ENCODE results near the gene SEC61A2.
"Not testable (repeated sequence)": the region's sequence is repeated elsewhere in the genome, so short reads cannot be mapped to it uniquely, and the experiment has no call there.

SEC61A2 gene

DNA sequence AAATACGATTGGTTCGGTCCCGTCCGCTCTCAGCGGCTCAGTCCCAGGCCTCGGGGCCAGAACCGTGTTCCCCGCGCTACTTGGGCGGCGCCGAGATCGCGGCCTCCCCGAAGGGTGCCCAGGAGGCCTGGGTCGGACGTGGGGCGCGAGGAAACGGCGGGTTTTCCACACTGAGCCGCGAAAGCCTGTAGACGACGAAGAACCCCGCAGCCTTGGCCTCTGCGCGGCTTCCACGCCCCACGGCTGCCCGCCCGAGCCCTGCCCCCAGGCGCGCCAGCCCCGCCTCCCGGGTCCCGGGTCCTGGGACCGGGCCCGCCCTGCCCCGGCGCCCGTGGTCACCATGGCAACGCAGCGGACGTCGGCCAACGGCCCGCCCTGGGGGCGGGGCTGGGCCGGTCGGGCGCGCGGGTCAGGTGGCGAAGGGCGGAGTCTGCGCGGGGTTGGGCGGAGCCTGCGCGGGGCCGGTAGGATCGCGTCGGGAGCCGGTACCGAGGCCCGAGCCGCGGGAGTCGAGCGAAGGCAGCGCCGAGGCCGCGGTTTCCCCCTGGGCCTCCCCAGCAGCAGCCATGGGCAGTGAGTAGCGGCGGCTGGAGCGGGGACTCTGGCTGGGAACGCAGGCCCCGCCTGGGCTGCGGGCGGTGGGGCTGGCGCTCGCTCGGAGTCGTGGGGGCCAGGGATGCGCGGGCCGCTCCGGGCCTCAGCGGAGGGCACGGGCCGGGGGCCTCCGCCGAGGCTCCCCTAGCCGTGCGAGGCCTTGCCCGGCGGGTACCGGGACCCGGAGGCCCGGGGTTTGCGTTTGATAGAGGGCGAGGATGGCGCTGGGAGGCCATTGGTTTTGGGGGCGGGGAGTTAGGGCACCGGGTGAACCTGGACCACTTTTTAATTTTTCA, at the start of gene SEC61A2:
Gene SEC61A2 (plus strand): TSS at position 456 of the 890 bp plus-strand sequence. CDS start 111 bp downstream, at position 567.
- H3K27ac ChIP-seq: peak within 1 kb of the TSS; percentile 80
- TF ChIP-seq ZFX (IDR thresholded peaks at IDR 0.05): peak; percentile 87
- TF ChIP-seq, protein P1, sequence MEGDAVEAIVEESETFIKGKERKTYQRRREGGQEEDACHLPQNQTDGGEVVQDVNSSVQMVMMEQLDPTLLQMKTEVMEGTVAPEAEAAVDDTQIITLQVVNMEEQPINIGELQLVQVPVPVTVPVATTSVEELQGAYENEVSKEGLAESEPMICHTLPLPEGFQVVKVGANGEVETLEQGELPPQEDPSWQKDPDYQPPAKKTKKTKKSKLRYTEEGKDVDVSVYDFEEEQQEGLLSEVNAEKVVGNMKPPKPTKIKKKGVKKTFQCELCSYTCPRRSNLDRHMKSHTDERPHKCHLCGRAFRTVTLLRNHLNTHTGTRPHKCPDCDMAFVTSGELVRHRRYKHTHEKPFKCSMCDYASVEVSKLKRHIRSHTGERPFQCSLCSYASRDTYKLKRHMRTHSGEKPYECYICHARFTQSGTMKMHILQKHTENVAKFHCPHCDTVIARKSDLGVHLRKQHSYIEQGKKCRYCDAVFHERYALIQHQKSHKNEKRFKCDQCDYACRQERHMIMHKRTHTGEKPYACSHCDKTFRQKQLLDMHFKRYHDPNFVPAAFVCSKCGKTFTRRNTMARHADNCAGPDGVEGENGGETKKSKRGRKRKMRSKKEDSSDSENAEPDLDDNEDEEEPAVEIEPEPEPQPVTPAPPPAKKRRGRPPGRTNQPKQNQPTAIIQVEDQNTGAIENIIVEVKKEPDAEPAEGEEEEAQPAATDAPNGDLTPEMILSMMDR (conservative IDR thresholded peaks at IDR 0.05): no peak

DNA sequence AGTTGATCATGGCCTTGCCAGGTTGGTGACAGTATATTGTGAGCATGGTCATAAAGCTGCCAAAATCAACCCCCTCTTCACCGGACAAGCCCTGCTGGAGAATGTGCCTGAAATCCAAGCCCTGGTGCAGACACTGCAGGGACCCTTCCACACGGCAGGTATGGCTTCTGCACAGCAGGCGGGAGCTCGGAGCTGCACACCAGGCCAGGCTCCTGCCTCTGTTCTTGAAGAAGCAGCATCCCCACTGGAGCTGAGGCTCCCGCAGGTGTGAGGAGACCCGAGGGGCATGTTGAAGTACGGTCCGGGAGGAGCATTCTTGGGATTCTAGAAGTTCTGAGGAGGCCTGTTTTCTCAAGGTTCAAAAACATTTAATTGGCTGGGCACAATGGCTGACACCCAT, 48.0 kb upstream of the SEC61A2 start:
- no peak overlapping the region for H3K27ac ChIP-seq
- no peak for TF ChIP-seq ZFX (IDR thresholded peaks at IDR 0.05)
- TF ChIP-seq, protein P1 (conservative IDR thresholded peaks at IDR 0.05): no peak

DNA sequence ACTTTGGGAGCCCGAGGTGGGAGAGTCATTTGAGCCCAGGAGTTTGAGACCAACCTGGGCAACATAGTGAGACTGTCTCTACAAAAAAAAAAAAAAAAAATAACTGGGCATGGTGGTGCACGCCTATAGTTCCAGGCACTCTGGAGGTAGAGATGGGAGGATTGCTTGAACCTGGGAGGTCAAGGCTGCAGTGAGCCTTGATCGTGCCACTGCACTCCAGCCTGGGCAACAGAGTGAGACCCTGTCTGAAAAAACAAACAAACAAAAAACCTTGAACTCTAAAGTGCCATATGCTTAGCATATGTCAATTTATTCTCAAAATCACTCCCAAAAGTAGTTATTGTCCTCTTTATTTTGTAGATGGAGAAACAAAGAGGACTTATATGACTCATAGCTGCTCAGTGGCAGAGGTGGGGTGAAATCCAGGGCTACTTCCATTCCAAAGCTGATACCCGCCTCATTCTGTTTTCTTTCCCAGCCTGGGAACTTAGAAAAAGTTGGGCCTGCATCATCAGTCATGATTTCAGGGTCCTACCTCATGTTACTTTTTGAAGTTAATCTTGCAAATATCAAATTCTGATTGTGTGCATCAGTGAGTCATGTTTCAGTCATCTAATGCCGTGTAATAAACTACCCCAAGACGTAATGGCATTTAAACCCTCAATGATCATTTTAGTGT, 47.5 kb upstream of the SEC61A2 start:
- no peak overlapping the region for H3K27ac ChIP-seq
- TF ChIP-seq, protein P1 (conservative IDR thresholded peaks at IDR 0.05): no peak
- TF ChIP-seq ZFX (IDR thresholded peaks at IDR 0.05): no peak

DNA sequence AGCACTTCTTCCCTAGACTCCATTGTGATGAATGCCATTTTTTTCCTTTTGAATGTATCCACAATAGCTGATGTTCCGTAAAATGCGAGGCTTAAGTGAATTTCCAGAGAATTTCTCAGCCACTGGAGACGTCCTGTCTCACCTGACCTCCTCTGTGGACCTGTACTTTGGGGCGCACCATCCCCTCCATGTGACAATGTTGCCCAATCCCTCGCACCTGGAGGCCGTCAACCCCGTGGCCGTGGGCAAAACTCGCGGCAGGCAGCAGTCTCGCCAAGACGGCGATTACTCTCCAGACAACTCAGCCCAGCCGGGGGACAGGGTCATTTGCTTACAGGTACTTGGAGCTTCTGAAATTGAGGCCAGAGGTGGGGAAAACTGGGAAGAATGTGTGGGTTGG, 40.6 kb upstream of the SEC61A2 start:
- H3K27ac ChIP-seq: no peak overlapping the region
- TF ChIP-seq, protein P1 (conservative IDR thresholded peaks at IDR 0.05): no peak
- no peak for TF ChIP-seq ZFX (IDR thresholded peaks at IDR 0.05)

DNA sequence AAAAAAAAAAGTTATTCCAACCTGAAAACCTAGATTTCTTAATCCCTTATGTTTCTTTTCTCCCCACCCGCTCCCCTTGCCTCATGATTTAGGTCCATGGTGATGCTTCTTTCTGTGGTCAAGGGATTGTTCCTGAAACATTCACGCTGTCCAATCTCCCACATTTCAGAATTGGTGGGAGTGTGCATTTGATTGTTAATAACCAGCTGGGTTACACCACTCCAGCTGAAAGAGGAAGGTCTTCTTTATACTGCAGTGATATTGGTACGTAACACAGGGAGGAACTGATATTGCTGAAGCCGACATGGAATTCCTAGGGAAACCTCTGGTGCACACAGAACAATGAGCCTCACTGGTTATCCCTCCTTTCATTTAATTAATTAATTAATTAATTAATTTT, 38.1 kb upstream of the SEC61A2 start:
- no peak overlapping the region for H3K27ac ChIP-seq
- TF ChIP-seq, protein P1 (conservative IDR thresholded peaks at IDR 0.05): no peak
- TF ChIP-seq ZFX (IDR thresholded peaks at IDR 0.05): no peak

DNA sequence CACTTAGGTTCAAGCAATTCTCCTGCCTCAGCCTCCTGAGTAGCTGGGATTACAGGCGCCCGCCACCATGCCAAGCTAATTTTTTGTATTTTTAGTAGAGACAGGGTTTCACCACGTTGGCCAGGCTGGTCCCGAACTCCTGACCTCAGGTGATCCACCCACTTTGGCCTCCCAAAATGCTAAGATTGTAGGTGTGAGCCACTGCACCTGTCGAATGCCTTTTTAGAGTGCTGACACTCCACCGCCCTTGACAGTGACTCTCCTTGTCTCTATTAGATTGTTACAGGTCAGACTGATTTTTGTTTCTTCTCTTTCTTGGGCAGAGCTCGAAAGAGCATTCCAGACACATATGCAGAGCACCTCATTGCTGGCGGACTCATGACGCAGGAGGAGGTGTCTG, 32.1 kb upstream of the SEC61A2 start:
- not testable (repeated sequence) for H3K27ac ChIP-seq

DNA sequence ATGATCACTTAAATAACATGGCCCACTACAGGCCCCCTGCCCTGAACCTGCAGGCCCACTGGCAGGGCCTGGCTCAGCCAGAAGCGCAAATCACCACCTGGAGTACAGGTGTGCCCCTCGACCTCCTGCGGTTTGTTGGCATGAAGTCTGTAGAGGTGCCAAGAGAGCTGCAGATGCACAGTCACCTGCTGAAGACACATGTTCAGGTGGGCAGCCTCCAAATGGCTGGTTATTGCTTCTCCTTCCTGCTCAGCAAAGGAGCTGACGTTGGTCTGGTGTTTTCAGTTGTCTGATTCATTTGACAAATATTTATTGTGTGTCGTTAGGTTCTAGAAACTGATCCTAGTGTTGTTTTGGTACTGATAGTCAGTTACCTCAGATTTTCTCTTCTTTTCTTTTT, 31.7 kb upstream of the SEC61A2 start:
- TF ChIP-seq, protein P1 (conservative IDR thresholded peaks at IDR 0.05): no peak
- TF ChIP-seq ZFX (IDR thresholded peaks at IDR 0.05): no peak
- H3K27ac ChIP-seq: no peak overlapping the region

Data from C4-2B (cell line).